ENCODE measurements around the gene PNMT. TPM values are rescaled to one million over a fixed set of nuclear protein-coding genes. Genes with fewer than 3 reads are reported as not detected.
A peak's percentile ranks its signal among the peaks of the same experiment; 100 is the strongest.

Gene PNMT
- total and polyA plus RNA-seq, 2 of the 13 experiments (the other 11 are each of a cell fraction or from before 2014, with no cell fraction given), result 0.25 TPM; not detected in 1

DNA sequence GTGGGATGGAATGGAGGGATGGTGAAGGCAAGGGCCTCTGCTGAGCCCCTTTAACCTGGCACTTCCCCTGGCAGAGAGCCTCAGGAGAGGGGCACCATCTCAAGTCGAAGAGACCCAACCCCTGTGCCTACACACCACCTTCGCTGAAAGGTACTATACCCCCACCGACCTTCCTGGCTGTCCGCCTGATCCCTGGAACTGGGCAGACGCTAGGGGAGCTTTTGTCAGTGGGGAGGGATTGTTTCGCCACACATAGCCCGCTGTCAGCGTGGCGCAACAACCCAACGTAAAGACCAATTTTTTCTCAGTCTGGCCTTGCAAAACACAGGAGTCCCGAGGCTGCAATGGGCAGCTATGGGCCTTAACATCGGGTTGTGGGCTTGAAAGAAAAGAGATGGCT is 38.4 kb upstream of the PNMT start:
- no peak overlapping the region for H3K9ac ChIP-seq (ENCODE audit: insufficient read depth, low read depth, low read length)
- POLR2A ChIA-PET, result interaction anchor here (1.1 to 3.3 kb wide), 4 partner anchors 45 to 110 kb away, joined by 3 to 11 read pairs (median 7); partner anchors contain the start of gene MIEN1
- H3K36me3 ChIP-seq (replicated peaks in 1 of 2; ENCODE audit: control insufficient read depth in 1 of 2, insufficient read depth in 2 of 2, low read length in 2 of 2), result no peaks in the 10 kb centered on the region
- H3K79me2 ChIP-seq (ENCODE audit: insufficient read depth, low read length), result no peaks in the 10 kb centered on the region
- H3K27me3 ChIP-seq (ENCODE audit: control insufficient read depth in 1 of 2, insufficient read depth in 2 of 2, low read length in 2 of 2), result peaks cover 20 to 78% of the 10 kb centered on the region in 2 experiments; a peak in 4 of 5 replicates
- H3K4me3 ChIP-seq (replicated peaks in 1 of 3; ENCODE audit: insufficient read depth in 1 of 3, low read depth in 2 of 3, low read length in 3 of 3), result no peak overlapping the region; a peak in 1 of 6 replicates
- intact Hi-C loops (cut with micrococcal nuclease; ENCODE audit: unreplicated experiment) (no loop called here), in situ Hi-C loops (cut with HindIII; ENCODE audit: extremely low pct_ligation_motif_present, low pct_unique_long_range_greater_than_20kb) (no loop called here)
- FAIRE-seq (peak; percentile 95), DNase-seq (ENCODE audit: low spot score) (peak; percentile 58), ATAC-seq (peak; percentile 50)
- no peaks in the 10 kb centered on the region for H4K20me1 ChIP-seq (ENCODE audit: insufficient read depth, low read length)
- H3K4me2 ChIP-seq (ENCODE audit: low read depth, low read length), result peak overlapping the region; percentile 36; the same call in 1 of the 2 replicates
- 0% methylated on average over 9 of the region's 12 CpGs for WGBS (ENCODE audit: low lambda C conversion rate)
- H2AFZ ChIP-seq (ENCODE audit: low read length), result no peak overlapping the region
- no peaks in the 10 kb centered on the region for H3K9me3 ChIP-seq (ENCODE audit: low read length)
- no peak overlapping the region for H3K27ac ChIP-seq (ENCODE audit: extremely low read length, insufficient read depth, low read length)
- H3K4me1 ChIP-seq (ENCODE audit: insufficient read depth, low read length), result peaks cover 91% of the 10 kb centered on the region
- no TSS peak for BruUV-seq (replicated peaks)
- CTCF ChIA-PET (ENCODE audit: low intra/inter-chr PET ratio, low total read pairs), result interaction anchor here (1.6 kb wide), 1 partner anchor 8 kb away, joined by 6 read pairs; no protein-coding TSS in a partner anchor
- TF ChIP-seq HMG20B (CRISPR knock-in tag; conservative IDR thresholded peaks at IDR 0.05) (0 out of 2 replicates have a peak, but pooled peaks have one; percentile 12), HNRNPLL (IDR thresholded peaks at IDR 0.05; ENCODE audit: low read depth, low read length, poor library complexity, severe bottlenecking) (peak; percentile 50), PLRG1 (conservative IDR thresholded peaks at IDR 0.05) (no peak), TFDP1 (CRISPR knock-in tag; IDR thresholded peaks at IDR 0.05; ENCODE audit: borderline replicate concordance) (no peak), ZZZ3 (CRISPR knock-in tag; IDR thresholded peaks at IDR 0.05; ENCODE audit: borderline replicate concordance) (no peak), GATAD2A (CRISPR knock-in tag; IDR thresholded peaks at IDR 0.05) (peak; percentile 66; the same call in 1 of the 2 replicates), HDAC1 (CRISPR knock-in tag; IDR thresholded peaks at IDR 0.05) (peak; percentile 22; the same call in 1 of the 2 replicates), ZNF672 (CRISPR knock-in tag; IDR thresholded peaks at IDR 0.05) (no peak), PHF8 (CRISPR knock-in tag; IDR thresholded peaks at IDR 0.05) (no peak), CBFB (CRISPR knock-in tag; IDR thresholded peaks at IDR 0.05) (no peak), TARDBP (CRISPR knock-in tag; IDR thresholded peaks at IDR 0.05) (no peak)
- TF ChIP-seq, protein P1, sequence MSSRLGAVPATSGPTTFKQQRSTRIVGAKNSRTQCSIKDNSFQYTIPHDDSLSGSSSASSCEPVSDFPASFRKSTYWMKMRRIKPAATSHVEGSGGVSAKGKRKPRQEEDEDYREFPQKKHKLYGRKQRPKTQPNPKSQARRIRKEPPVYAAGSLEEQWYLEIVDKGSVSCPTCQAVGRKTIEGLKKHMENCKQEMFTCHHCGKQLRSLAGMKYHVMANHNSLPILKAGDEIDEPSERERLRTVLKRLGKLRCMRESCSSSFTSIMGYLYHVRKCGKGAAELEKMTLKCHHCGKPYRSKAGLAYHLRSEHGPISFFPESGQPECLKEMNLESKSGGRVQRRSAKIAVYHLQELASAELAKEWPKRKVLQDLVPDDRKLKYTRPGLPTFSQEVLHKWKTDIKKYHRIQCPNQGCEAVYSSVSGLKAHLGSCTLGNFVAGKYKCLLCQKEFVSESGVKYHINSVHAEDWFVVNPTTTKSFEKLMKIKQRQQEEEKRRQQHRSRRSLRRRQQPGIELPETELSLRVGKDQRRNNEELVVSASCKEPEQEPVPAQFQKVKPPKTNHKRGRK (CRISPR knock-in tag; IDR thresholded peaks at IDR 0.05), result no peak
- TF ChIP-seq, protein P2, sequence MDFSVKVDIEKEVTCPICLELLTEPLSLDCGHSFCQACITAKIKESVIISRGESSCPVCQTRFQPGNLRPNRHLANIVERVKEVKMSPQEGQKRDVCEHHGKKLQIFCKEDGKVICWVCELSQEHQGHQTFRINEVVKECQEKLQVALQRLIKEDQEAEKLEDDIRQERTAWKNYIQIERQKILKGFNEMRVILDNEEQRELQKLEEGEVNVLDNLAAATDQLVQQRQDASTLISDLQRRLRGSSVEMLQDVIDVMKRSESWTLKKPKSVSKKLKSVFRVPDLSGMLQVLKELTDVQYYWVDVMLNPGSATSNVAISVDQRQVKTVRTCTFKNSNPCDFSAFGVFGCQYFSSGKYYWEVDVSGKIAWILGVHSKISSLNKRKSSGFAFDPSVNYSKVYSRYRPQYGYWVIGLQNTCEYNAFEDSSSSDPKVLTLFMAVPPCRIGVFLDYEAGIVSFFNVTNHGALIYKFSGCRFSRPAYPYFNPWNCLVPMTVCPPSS (IDR thresholded peaks at IDR 0.05), result no peak
- TF ChIP-seq, protein P3, sequence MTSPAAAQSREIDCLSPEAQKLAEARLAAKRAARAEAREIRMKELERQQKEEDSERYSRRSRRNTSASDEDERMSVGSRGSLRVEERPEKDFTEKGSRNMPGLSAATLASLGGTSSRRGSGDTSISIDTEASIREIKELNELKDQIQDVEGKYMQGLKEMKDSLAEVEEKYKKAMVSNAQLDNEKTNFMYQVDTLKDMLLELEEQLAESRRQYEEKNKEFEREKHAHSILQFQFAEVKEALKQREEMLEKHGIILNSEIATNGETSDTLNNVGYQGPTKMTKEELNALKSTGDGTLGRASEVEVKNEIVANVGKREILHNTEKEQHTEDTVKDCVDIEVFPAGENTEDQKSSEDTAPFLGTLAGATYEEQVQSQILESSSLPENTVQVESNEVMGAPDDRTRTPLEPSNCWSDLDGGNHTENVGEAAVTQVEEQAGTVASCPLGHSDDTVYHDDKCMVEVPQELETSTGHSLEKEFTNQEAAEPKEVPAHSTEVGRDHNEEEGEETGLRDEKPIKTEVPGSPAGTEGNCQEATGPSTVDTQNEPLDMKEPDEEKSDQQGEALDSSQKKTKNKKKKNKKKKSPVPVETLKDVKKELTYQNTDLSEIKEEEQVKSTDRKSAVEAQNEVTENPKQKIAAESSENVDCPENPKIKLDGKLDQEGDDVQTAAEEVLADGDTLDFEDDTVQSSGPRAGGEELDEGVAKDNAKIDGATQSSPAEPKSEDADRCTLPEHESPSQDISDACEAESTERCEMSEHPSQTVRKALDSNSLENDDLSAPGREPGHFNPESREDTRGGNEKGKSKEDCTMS (CRISPR knock-in tag; conservative IDR thresholded peaks at IDR 0.05), result no peak
- TF ChIP-seq, protein P4, sequence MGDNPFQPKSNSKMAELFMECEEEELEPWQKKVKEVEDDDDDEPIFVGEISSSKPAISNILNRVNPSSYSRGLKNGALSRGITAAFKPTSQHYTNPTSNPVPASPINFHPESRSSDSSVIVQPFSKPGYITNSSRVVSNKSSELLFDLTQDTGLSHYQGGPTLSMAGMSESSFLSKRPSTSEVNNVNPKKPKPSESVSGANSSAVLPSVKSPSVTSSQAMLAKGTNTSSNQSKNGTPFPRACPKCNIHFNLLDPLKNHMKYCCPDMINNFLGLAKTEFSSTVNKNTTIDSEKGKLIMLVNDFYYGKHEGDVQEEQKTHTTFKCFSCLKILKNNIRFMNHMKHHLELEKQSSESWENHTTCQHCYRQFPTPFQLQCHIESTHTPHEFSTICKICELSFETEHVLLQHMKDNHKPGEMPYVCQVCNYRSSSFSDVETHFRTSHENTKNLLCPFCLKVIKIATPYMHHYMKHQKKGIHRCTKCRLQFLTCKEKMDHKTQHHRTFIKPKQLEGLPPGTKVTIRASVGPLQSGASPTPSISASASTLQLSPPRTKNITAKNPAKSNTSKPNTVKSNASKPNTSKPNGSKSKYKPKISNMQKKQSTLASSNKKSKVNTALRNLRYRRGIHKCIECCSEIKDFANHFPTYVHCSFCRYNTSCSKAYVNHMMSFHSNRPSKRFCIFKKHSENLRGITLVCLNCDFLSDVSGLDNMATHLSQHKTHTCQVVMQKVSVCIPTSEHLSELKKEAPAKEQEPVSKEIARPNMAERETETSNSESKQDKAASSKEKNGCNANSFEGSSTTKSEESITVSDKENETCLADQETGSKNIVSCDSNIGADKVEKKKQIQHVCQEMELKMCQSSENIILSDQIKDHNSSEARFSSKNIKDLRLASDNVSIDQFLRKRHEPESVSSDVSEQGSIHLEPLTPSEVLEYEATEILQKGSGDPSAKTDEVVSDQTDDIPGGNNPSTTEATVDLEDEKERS (CRISPR knock-in tag; IDR thresholded peaks at IDR 0.05), result no peak
